Panc1 (cell line): Measurements from ENCODE around the gene MDM2. TPM values are rescaled to one million over a fixed set of nuclear protein-coding genes. Genes with fewer than 3 reads are reported as not detected.

Experiments
- ATAC-seq: fragments of 200-7000 bp; cut with Tn5 transposase; 2 replicates; pipeline ENCODE4 v1.9.1; 2020; ENCODE audit warnings: mild to moderate bottlenecking, moderate library complexity
- BruUV-seq: library from RNA; stranded (reverse); fragments of 400-500 nt; replicated peaks from 2 replicates; lab custom pipeline; 2021; lab: Mats Ljungman, UMichigan
- CTCF ChIA-PET: fragments of 300-600 bp; sonication (Branson Sonifier 250); formaldehyde crosslinking; loops from one replicate; lab custom pipeline; 2022; ENCODE audit warnings: antibody characterized with exemption; lab: Charles Lee
- POLR2A ChIA-PET: fragments of 300-600 bp; sonication (Branson Sonifier 250); formaldehyde crosslinking; loops from one replicate; lab custom pipeline; 2022; ENCODE audit warnings: antibody characterized with exemption; lab: Charles Lee
- DNase-seq: peaks from one replicate; pipeline ENCODE4 v3.0.0-alpha.2; 2010; ENCODE audit warnings: low read depth, low spot score
- H3K27ac ChIP-seq: 2 replicates; pipeline ENCODE4 v1.5.1; 2011; ENCODE audit warnings: mild to moderate bottlenecking, low read length, inconsistent platforms
- H3K27me3 ChIP-seq: fragments of 200-500 bp; sonication (Bioruptor generic); 2 replicates; pipeline ENCODE4 v1.6.0; 2014; ENCODE audit warnings: low read length, inconsistent platforms; ENCODE audit not compliant: control insufficient read depth, insufficient read depth
- H3K36me3 ChIP-seq: fragments of 200-500 bp; sonication (Bioruptor generic); 2 replicates; pipeline ENCODE4 v1.5.1; 2014; ENCODE audit warnings: inconsistent platforms, mild to moderate bottlenecking, low read length, moderate library complexity; ENCODE audit not compliant: control insufficient read depth, insufficient read depth
- H3K4me1 ChIP-seq: 2 replicates; pipeline ENCODE4 v1.5.1; 2011; ENCODE audit warnings: inconsistent platforms, mild to moderate bottlenecking, low read length, moderate library complexity; ENCODE audit not compliant: control insufficient read depth, insufficient read depth
- H3K4me3 ChIP-seq, 2 experiments: 2 replicates each; pipeline ENCODE4 v1.5.1; 2011 to 2012; ENCODE audit warnings: low read depth in 2 of 2, low read length in 2 of 2, mild to moderate bottlenecking in 2 of 2, inconsistent platforms in 1 of 2, moderate library complexity in 1 of 2
- H3K9me3 ChIP-seq: fragments of 200-500 bp; sonication (Bioruptor generic); 2 replicates; pipeline ENCODE4 v1.5.1; 2014; ENCODE audit warnings: low read depth, mild to moderate bottlenecking, inconsistent platforms, low read length, moderate library complexity; ENCODE audit not compliant: control insufficient read depth, insufficient read depth
- CTCF ChIP-seq: fragments of 450-650 bp; IDR thresholded peaks from 2 replicates; pipeline ENCODE4 v1.5.1; 2017; ENCODE audit warnings: mild to moderate bottlenecking
- POLR2AphosphoS5 ChIP-seq: IDR thresholded peaks from 2 replicates; pipeline ENCODE4 v1.6.1; 2012; ENCODE audit warnings: mild to moderate bottlenecking, low read depth, low read length, moderate library complexity
- REST ChIP-seq, 2 experiments: IDR thresholded peaks; 2 replicates each; pipeline ENCODE4 v1.6.1; 2011 to 2012; ENCODE audit warnings: low read depth in 2 of 2, control low read depth in 1 of 2, low read length in 1 of 2, mild to moderate bottlenecking in 1 of 2, moderate library complexity in 1 of 2; ENCODE audit not compliant: insufficient read depth in 1 of 2
- SIN3A ChIP-seq: IDR thresholded peaks from 2 replicates; pipeline ENCODE4 v1.6.1; 2012; ENCODE audit warnings: low read depth, mild to moderate bottlenecking, low read length, moderate library complexity, borderline replicate concordance; ENCODE audit not compliant: insufficient read depth
- TCF7L2 ChIP-seq: IDR thresholded peaks from 2 replicates; pipeline ENCODE4 v1.6.1; 2011; ENCODE audit warnings: mild to moderate bottlenecking, low read depth, low read length, inconsistent platforms
- in situ Hi-C: cut with HindIII; loops from 2 replicates; pipeline ENCODE4 v1.10.0; 2016; ENCODE audit warnings: low sequenced_read_pairs, low pct_unique_long_range_greater_than_20kb
- intact Hi-C: fragments of 100-400 bp; cut with micrococcal nuclease; formaldehyde crosslinking; loops from one replicate; pipeline ENCODE4 v1.10.0; 2022; ENCODE audit not compliant: unreplicated experiment
- total RNA-seq: library from RNA; stranded (reverse); gene quantifications from one replicate; pipeline ENCODE4 v1.2.1, GENCODE V29; 2021; ENCODE audit not compliant: unreplicated experiment

Gene MDM2
- total RNA-seq, 1 experiment from 2014 or later = 101 TPM

- in situ Hi-C loops = no loop called here
- ATAC-seq (no peak), DNase-seq (no peak)
- H3K27ac ChIP-seq = no peak overlapping the region
- intact Hi-C loops = no loop called here
- H3K4me1 ChIP-seq = no peaks in the 10 kb centered on the region
- CTCF ChIA-PET = no interaction called here
- H3K27me3 ChIP-seq = no peaks in the 10 kb centered on the region
- POLR2A ChIA-PET = no interaction called here
- no TSS peak for BruUV-seq
- no peaks in the 10 kb centered on the region for H3K36me3 ChIP-seq
- H3K9me3 ChIP-seq = no peaks in the 10 kb centered on the region
- H3K4me3 ChIP-seq = no peak overlapping the region
- TF ChIP-seq SIN3A = no peak
- TF ChIP-seq POLR2AphosphoS5 = no peak
- no peak for TF ChIP-seq CTCF
- no peak for TF ChIP-seq TCF7L2
- TF ChIP-seq REST (IDR thresholded peaks at IDR 0.05; ENCODE audit: insufficient read depth in 1 of 2, low read depth in 2 of 2, low read length in 1 of 2) = no peak
Measured at GRCh38 chr12:68796399-68796798, 11.6 kb upstream of the MDM2 start.

DNA sequence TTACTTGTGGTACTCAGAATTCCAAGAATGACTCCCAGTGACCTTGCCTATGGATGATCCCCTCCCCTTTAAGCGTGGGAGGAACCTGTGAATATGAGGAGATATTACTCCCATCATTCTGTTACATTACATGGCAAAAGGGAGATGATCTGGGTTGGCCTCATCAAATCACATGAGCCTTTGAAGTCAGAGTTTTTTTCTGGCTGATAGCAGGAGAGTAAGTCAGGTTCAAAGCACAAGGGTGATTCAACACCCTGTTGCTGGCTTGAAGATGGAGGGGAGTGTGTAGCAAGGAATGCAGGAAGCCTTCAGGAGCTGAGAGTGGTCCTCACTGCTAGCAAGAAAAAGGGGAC, 9.1 kb upstream of the MDM2 start:
- POLR2A ChIA-PET = interaction anchor here (0.5 kb wide), 1 partner anchor 85 kb away, joined by 3 read pairs; no protein-coding TSS in a partner anchor
- Histone ChIP-seq H3K27ac (no peak overlapping the region), H3K4me1 (no peaks in the 10 kb centered on the region), H3K27me3 (no peaks in the 10 kb centered on the region), H3K9me3 (no peaks in the 10 kb centered on the region), H3K36me3 (no peaks in the 10 kb centered on the region), H3K4me3 (no peak overlapping the region)
- ATAC-seq (no peak), DNase-seq (no peak)
- TF ChIP-seq CTCF (no peak), POLR2AphosphoS5 (no peak), REST (IDR thresholded peaks at IDR 0.05; ENCODE audit: insufficient read depth in 1 of 2, low read depth in 2 of 2, low read length in 1 of 2) (no peak), SIN3A (no peak), TCF7L2 (no peak)
- in situ Hi-C loops (no loop called here), intact Hi-C loops (no loop called here)
- BruUV-seq = no TSS peak
- CTCF ChIA-PET = no interaction called here
